WERI-Rb-1 (cell line): Measurements from ENCODE around the gene SPOCK3.

Experiments used
- DNase-seq: peaks from one replicate; pipeline ENCODE4 v3.0.0-alpha.2; 2020
- H3K27ac ChIP-seq: fragments of 250-450 bp; sonication (Bioruptor Pico); 2 replicates; pipeline ENCODE4 v1.5.1; 2020; ENCODE audit warnings: mild to moderate bottlenecking, moderate library complexity
- H3K27me3 ChIP-seq: fragments of 250-450 bp; sonication (Bioruptor Pico); 2 replicates; pipeline ENCODE4 v1.5.1; 2021; ENCODE audit warnings: mild to moderate bottlenecking, low read depth, moderate library complexity; ENCODE audit not compliant: insufficient read depth, severe bottlenecking
- H3K36me3 ChIP-seq: fragments of 250-450 bp; sonication (Bioruptor Pico); 2 replicates; pipeline ENCODE4 v1.5.1; 2020; ENCODE audit warnings: mild to moderate bottlenecking, moderate library complexity
- H3K4me3 ChIP-seq: 2 replicates; pipeline ENCODE4 v1.5.1; 2011; ENCODE audit warnings: low read depth, mild to moderate bottlenecking, control low read depth, low read length
- H3K9me3 ChIP-seq: fragments of 250-450 bp; sonication (Bioruptor Pico); 2 replicates; pipeline ENCODE4 v1.5.1; 2021; ENCODE audit warnings: mild to moderate bottlenecking, moderate library complexity; ENCODE audit not compliant: severe bottlenecking
- TF ChIP-seq, protein P1 (sequence below): IDR thresholded peaks from 2 replicates; pipeline ENCODE4 v1.5.1; 2011; ENCODE audit warnings: low read depth, mild to moderate bottlenecking, control low read depth, inconsistent platforms, low read length

Gene SPOCK3

DNA sequence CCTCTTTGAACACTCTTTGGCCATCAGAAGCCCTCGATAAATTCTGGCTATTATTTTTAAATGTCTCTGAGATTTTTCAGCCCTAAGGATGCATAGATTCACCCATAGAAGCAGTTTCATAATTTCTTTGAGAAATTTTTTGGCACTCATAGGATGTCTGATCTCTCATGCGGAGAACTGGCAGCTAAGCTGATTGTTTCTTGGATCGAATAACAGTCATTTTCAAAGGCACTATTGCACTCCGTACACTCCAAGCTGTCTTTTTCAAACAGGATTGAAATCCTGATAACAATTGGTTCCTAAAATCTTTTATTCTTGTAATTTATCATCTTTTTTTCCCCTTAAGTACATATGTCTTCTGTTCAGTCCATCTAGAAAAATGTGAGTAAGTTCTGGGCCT is 411.9 kb downstream of the SPOCK3 start:
- Histone ChIP-seq H3K27ac (no peak overlapping the region), H3K27me3 (no peaks in the 10 kb centered on the region), H3K36me3 (no peaks in the 10 kb centered on the region), H3K4me3 (no peak overlapping the region), H3K9me3 (no peaks in the 10 kb centered on the region)
- TF ChIP-seq, protein P1, sequence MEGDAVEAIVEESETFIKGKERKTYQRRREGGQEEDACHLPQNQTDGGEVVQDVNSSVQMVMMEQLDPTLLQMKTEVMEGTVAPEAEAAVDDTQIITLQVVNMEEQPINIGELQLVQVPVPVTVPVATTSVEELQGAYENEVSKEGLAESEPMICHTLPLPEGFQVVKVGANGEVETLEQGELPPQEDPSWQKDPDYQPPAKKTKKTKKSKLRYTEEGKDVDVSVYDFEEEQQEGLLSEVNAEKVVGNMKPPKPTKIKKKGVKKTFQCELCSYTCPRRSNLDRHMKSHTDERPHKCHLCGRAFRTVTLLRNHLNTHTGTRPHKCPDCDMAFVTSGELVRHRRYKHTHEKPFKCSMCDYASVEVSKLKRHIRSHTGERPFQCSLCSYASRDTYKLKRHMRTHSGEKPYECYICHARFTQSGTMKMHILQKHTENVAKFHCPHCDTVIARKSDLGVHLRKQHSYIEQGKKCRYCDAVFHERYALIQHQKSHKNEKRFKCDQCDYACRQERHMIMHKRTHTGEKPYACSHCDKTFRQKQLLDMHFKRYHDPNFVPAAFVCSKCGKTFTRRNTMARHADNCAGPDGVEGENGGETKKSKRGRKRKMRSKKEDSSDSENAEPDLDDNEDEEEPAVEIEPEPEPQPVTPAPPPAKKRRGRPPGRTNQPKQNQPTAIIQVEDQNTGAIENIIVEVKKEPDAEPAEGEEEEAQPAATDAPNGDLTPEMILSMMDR, result no peak
- no peak for DNase-seq

GRCh38 chr4:166816890-166817289 is 417.4 kb downstream of the SPOCK3 start:
- Histone ChIP-seq H3K27ac (no peak overlapping the region), H3K36me3 (no peaks in the 10 kb centered on the region), H3K4me3 (no peak overlapping the region), H3K27me3 (no peaks in the 10 kb centered on the region), H3K9me3 (no peaks in the 10 kb centered on the region)
- TF ChIP-seq, protein P1, result no peak
- no peak for DNase-seq

DNA sequence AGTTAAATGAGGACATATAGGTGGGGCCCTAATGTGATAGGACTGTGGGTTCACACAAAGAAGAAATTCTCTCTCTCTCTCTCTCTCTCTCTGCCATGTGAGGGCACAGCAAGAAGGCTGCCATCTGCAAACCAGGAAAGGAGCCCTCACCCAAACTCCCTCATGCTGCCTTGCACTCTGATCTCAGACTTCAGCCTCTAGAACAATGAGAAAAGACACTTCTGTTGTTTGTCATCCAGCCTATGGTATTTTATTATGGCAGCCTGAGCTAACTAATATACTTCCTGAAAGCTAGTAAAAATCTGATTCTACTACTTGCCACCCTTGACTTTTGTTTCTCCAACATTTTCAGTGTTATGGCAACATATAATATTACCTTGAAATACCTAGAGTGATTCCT is 425.9 kb downstream of the SPOCK3 start:
- Histone ChIP-seq H3K27ac (no peak overlapping the region), H3K4me3 (no peak overlapping the region), H3K9me3 (no peaks in the 10 kb centered on the region), H3K27me3 (no peaks in the 10 kb centered on the region), H3K36me3 (no peaks in the 10 kb centered on the region)
- no peak for DNase-seq
- TF ChIP-seq, protein P1, result no peak

- Histone ChIP-seq H3K27me3 (no peaks in the 10 kb centered on the region), H3K4me3 (no peak overlapping the region), H3K9me3 (no peaks in the 10 kb centered on the region), H3K36me3 (no peaks in the 10 kb centered on the region), H3K27ac (no peak overlapping the region)
- TF ChIP-seq, protein P1, result no peak
- DNase-seq, result no peak
Measured at GRCh38 chr4:166802346-166802745, 431.9 kb downstream of the SPOCK3 start.

DNA sequence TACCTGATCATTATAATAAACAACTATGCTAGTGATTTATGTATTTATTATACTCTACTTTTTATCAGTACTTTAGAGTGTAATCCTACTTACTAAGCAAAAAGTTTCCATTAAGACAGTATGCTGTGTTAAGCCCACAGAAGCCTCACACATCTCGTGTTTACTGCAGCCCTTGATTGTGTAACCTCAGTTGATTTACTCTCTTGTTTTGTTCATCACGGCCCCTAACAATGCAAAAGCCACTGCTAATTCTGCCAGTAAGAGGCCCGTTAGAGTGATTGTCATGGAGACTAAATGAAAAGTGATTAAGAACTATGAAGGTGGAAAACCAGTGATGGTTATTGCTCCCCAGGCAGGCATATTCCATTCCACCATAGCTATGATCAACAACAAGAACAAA is 436.2 kb downstream of the SPOCK3 start:
- TF ChIP-seq, protein P1, result no peak
- no peaks in the 10 kb centered on the region for H3K27me3 ChIP-seq
- no peaks in the 10 kb centered on the region for H3K9me3 ChIP-seq
- no peak overlapping the region for H3K27ac ChIP-seq
- no peaks in the 10 kb centered on the region for H3K36me3 ChIP-seq
- DNase-seq, result no peak
- H3K4me3 ChIP-seq, result no peak overlapping the region

- no peak for DNase-seq
- Histone ChIP-seq H3K27ac (no peak overlapping the region), H3K4me3 (no peak overlapping the region), H3K27me3 (no peaks in the 10 kb centered on the region), H3K36me3 (no peaks in the 10 kb centered on the region), H3K9me3 (no peaks in the 10 kb centered on the region)
- TF ChIP-seq, protein P1, result no peak
Measured at GRCh38 chr4:166777760-166778159, 456.5 kb downstream of the SPOCK3 start.
